T-helper 1 cell (primary cell): ENCODE results near the gene RAB8B.
"Not testable (repeated sequence)": the region's sequence is repeated elsewhere in the genome, so short reads cannot be mapped to it uniquely, and the experiment has no call there.

ENCODE experiments used
- DNase-seq, 5 donors: peaks; one replicate each; pipeline ENCODE4 v3.0.0-alpha.2; 2012 to 2020

The RAB8B gene

DNA sequence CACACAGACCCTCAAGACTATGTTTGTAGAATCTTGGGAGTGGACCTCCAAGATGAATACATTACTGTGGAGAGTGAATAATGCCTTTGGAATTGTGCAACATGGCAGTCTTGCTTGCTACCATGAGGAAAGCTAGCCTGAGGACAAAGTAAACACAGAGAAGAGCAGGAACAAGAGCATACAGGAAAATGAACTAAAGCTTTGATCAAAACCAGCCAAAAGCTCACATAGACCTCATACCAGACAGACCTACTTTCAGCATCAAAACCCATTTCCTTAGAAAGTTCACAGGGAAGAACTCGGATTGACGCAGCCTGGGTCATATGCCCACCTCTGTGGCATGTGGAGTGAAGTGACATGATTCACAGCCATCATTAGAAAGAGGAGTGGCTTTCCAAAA is 3.3 kb upstream of the RAB8B start:
- no peak for DNase-seq

DNA sequence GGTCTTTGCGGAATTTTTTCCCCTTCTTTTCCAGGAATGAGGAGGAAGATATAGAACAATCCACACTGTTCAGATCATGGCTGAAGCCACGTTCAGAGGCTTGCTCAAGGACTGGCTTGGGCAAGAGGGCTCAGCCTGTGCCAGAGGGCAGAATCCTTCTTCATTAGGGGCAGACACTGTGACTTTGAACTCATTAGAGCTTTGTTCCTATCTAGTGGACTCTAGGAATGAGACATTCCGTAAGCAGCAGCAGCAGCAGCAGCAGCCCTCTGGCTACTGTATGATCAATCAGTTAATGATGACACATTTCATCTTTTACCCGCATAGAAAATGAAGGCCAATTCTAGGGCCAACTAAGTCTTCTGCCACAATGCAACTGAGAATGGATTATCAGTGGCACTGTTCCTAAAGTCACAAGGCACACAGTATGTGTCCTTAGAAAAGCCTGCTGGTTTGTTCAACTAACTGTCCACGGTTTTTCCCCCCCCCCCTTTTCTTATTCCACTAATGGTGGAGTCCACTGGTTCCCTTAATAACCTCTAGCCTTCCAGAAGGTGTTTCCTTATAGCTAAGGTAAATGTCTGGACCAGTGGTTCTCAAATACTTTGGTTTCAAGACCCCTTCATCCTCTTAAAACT is 1.7 kb upstream of the RAB8B start:
- DNase-seq, result no peak

DNA sequence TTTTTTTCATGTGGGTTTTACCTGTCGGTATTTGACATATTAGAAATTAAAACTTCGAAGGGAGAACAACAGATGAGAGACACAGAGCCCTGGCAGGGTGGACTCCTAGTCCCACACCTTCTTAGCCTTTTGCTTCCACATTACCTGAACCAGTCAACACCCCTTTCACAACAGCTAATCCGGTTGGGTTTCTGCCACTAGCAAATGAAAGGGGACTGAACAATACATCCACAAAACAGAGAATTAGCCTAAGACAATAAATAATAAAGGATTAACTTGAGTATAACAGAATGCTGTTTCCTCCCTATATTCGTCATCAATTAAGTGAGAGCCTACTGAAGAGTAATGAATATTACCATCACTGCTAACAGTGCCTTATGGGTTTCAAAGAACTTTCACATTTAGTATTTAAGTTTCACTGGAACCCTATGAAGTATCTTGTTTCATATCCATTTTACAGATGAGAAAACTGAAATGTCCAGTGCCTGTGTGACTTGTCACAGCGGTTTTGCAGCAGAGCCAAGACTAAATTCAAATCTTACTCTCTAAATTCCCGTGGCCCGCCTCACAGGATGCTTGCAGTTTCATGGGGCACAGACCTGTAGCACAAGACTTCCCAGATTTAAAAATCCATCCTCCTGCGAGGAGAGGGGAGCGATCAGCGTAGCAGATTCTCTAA is 1.0 kb upstream of the RAB8B start:
- peak in 1 of 5 donors; percentile 43 for DNase-seq

DNA sequence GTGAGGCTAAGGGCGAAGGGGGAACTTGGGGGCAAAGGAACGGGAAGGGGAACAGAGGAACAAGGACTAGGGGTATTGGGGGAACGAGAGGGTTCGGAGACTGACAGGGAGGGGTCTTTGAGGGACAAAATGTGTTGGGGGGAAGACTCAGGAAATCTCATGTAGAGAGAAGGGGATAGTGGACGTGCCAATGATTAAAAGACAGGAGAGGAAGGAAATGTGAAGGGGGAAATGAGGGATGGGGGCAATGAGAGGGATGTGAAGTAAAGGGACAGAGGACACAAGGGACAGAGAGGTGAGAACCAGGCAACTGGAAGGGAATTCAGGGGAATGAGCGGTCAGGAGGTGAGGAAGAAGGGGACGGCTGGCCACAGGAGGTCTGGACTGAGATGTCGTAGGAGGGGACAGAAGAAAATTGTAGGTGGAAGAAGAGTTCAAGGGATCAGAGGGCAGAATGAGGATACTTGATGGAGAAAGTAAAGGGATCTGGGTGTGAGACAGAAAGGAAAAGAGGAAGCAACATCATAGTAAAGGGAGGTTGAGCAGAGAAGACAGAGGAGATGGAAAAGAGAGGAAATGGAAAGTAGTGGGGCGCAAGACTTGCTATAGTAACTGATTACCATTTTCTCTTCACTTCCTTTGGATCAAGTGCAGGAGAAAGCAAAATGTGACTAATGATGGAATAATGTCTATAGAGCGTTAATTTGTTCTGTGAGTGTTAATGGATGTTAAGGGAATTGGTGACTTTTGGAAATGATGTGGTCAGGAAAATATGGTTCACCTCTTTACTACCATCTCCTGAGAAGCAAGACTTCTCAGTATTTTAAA is 749 bp downstream of the RAB8B start:
- peak in 1 of 5 donors; percentile 29 for DNase-seq

DNA sequence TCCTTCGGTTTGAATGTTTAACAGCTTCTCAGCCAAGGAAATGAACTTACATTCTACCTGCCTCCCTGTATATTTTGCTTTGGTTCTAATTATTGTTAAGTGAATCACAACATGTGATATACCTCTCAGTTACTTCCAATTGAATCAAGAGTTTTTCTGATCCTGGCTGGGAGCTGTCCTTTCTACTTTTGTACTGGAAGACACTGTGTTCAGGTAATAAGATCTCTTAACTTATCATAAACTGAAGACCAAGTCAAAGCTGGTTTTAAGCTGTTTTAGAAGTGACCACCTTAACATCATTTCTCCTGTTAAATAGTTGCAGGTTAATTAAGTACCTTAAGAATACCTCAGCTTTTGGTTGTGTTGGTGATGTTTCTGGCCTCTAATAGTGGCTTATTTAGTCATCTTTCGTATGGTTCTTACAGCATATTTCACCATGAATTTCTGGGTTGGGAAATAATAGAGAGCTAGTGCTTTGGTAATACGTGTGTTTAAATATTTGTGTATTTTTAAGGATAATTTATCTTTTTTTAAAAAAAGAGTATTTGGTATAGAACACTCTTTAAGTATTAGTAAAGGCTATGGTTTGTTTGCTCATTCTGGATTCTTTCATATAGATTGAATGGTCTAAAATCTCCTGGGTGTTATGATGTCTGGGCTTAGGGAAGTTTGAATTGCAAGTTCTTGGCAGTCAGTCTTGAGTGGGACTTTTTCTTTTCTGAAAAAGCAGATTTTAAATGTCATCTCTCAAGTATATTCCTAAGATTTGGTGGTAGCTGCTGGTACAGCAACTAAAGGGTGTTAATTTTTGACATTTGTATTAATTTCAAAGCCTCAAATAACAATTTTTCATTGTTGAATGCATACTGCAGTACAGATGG is 1.6 kb downstream of the RAB8B start:
- no peak for DNase-seq

DNA sequence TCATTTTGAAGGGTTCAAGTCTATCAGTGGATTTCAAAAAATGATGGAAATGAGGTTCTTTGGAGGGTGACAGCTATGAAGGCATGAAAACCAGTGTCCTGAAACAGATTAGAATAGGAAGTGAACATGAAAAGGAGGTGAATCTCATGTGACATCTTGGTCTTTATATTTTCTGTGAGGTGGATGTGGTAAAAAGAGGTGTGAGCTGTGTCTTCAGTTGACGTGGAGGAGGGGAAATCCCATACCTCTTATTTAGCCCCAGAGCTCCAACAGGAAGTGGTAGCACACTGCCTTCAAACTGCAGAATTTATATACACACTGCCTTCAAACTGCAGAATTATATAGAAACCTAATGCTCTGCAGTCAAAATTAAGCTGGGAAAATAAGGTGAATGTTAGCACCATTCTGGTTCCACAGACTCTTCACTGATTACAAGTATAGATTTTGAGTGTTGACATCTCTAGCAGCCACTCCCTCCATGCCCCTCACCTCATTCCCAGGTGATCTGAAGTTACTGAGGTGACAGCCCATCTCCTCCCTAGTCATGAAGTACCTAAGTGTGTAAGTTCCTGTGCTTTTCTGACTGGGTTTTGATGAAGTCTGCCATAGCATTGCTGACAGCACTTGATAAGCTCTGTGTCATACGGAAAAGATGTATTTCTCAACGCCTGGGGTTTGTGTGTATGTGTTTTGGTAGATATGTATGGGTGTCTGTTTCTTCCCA is 2.7 kb downstream of the RAB8B start:
- peak in 4 of 5 donors; percentile 49 to 94 (median 62) for DNase-seq

DNA sequence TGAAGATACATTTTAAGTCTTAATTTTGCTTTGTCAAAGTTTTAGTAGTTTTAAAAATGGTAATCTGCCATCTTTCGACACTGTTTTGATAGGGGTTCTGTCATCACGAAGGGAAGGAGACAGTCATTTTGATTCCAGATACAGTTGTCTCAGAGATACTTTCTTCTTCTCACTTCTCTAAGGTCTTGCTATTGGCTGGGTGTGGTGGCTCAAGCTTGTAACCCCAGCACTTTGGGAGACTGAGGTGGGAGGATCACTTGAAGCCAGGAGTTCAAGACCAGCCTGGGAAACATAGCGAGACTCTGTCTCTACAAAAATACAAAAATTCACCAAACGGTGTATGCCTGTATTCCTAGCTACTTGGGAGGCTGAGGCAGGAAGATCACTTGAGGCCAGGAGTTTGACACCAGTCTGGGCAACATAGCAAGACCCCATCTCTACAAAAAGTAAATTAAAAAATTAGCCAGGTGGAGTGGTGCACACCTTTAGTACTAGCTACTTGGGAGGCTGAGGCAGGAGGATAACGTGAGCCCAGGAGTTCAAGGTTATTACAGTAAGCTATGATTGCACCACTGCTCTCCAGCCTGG is 3.3 kb downstream of the RAB8B start:
- DNase-seq, result peak in 1 of 5 donors; percentile 72

DNA sequence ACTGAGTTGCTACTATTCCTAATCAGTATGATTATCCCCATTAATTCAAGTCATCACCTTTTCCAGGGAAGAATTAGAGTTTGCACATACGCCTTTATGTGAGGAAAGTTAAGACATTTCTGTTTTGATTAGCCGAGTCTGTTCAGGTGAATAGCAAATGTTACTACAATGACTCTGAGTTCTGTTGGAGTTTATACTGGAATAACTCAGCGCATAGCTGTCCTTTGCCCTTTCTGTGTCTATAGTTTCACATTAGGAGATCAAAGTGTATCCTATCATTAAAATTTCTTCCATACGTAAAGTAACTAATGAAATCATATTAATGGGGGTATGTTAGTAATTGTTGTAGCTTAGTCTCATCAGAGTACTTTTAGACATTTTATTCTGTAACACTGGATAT is 4.9 kb downstream of the RAB8B start:
- DNase-seq, result no peak

DNA sequence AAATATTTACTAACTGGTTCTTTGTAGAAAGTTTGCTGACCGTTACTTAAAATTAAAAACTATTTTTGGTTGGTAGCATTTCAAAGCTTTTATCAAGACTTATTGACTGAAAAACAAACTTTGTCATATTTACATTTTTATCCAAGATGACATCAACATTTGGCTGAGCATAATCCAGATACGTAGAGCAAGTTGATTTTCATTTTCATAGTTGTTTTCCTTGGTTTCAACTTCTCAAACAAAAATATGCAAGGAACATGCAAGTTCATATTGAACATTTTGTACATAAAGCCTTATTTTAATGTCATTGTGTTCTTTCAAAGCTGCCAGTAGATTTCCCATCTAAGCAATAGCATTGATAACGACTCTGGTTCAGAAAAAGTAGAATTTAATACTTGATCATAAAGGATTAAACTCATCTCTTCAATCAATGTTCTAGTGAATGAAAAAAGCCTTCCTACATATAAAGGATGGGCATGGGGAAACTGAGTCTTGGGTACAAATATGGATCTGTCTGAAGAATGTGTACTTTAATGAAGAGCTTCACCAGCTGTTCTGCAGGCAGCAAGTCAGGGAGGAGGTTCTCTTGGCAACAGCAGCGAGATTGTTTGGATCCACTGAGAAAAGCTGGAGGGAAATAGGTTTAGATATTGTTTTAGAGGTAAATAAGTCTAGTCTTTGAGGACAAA is 5.6 kb downstream of the RAB8B start:
- DNase-seq, result no peak

DNA sequence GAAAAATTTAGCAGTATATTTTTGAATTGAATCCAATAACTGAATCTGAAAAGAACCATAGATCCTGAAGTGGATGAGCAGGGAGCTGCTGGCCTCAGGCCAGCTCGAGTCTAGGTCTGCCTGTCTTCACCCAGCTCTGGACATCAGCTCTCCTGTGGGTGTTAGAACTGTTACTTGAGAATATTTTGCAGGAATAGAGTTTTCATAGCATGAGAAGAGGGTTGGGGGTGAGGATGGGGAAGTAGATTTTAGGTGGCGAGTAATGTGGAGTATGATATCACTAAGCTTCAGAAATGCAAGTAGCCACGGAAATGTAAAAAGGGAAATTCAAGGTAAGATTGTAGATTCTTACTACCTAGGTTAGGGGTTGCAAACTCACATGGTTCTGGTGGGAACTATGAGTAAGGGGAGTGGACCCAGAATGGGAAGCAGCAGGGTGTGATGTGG is 6.2 kb downstream of the RAB8B start:
- DNase-seq, result no peak

DNA sequence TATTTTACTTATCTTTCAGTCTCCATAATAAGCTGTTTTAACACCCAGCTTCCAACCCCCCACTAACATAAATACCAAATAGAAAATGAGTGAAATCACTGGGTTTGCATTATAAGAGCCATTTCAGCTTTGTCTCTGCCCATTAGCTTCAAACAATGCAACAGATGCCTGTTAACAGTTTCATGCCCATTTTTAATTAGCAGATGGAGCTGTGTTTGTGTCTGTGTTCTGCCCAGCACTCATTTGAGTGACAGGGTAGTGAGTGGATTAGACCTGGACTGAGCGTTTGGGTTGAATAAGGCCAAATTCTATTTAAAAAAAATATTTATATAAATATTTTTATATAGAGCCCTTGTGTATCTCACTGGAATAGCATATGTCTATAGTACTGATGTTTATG is 7.4 kb downstream of the RAB8B start:
- no peak for DNase-seq

DNA sequence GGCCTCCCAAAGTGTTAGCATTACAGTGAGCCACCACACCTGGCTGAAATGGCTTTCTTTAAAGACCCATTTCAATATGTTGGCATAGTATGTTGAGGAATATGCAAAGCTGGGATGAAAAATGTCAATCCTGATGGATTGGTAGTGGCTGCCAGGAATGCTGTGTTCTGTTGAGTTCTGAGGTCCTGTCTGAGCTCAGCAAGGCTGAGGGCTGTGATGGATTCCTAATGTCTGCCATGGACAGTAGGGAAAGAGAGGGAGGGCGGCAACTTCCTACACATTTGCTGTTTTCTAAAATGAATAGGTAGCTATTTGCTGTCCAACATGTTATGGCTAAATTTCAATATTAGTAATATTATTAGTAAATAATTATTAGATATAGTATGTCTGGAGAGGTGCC is 8.2 kb downstream of the RAB8B start:
- no peak for DNase-seq

DNA sequence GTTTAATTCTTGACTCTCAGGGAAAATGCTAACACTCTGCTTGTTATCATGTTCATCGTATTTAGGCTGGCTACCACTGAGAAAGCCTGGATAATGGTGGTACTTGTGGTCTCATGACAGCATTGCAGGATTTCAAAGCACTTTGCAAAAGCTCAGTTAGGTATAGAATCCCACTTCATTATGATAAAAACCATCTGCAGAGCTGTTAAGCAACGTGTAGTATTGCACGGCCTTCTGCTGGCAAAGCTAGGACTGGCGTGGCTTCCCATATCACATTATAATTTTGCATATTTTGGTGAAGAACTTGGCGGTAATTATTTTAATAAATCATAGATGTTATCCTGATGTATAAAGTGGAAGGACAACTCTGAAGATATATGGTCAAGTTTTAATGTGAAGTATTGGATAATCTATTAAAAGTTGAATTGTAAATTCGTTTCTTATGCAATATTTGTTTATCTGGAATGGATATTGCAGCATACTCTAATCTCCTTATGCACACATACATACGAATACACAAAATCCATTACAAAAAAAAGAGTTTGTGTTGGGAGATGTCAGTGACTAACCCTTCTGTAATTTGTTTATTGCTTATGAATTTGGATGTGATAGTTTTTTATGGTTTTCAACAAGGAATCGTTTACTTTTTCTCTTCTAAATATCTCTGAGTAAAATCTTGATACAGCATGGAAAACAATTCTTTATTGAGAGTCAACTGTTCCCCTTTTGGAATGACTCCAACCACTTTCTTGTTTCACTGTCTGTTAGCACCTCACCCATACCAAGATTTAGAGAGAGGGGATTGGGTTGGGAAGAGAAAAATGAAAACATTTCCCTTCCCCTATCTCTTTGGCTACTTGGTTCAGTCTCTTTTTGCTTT is 9.2 kb downstream of the RAB8B start:
- DNase-seq, result no peak

DNA sequence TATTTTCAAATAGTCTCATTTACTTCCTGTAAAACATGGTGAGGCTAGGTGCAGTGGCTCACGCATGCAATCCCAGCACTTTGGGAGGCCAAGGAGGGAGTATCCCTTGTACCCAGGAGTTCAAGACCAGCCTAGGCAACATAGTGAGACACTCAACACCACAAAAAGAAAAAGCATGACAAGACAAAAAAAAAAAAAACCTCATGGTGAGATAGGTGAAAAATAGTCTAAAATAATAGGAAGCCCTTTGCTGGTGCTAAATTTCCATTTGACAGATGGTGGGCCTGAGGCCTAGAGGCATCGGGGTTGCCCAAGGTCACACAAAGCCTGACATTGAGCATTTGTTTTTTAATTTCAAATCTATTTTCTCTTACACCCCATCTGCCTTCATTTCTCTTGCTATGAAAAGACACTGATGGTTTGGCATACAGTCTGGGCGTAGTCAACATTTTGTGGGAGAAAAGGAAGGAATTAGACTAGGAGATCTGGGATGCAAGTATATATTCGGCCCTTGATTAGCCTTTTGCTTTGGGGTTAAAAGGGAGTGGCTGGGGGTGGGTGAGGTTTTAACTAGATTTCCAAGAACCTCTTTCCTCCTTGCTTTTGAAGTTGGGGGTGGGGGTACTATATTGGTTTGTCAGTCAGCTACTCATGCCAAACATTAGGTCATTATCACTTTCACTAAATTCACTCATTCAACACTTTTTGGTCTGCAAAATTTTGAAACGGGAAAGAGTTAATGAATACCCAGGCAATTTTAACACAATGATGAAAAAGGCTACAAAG is 11.3 kb downstream of the RAB8B start:
- DNase-seq, result no peak

DNA sequence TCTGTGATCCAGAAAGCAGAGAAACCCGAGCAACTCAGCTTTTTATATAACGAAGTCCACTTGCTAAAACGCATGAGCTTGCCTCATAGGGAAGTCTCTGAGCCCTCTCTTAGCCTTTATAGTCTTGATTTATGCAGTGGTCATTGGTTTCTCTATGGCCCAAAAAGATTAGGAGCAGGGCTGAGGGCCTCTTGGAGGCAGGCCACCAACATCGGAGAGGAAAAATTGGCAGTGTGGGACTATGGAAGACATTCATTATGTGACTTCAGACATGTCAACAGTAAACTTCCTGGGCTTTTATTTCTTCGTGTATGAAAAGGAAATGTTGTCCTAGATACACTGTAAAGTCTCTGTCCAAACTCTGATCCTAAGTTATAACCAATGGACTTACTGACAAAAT is 13.5 kb downstream of the RAB8B start:
- DNase-seq, result no peak

DNA sequence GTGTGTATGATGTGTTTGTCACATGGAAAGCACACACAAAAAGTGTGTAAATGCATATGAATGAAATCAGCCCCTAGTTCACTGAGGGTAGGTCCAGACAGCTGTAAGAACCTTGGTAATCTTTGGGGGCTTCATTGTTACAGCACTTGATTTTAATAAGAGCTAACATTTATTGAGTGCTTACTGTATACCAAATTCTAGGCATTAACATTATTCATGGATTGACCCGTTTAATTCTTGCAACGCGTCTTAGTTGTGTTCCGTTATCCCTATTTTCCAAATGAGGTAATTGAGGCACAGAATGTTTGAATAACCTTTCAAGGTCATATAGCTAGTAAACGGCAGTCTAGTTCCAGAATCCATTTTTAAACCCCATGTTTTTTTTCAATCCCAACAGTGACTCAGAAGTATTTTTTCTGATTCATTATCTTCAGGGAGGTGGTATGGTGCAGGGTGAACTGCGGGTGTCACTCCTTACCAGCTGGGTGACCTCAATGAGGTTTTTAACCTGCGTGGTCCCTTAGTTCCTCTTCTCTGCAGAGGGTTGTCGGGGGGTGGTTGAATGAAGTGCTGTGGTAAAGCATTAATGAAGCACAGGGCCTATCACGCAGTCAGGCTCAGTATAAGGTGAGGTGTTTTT is 14.2 kb downstream of the RAB8B start:
- DNase-seq, result peak in 2 of 5 donors; percentile 18 to 32

DNA sequence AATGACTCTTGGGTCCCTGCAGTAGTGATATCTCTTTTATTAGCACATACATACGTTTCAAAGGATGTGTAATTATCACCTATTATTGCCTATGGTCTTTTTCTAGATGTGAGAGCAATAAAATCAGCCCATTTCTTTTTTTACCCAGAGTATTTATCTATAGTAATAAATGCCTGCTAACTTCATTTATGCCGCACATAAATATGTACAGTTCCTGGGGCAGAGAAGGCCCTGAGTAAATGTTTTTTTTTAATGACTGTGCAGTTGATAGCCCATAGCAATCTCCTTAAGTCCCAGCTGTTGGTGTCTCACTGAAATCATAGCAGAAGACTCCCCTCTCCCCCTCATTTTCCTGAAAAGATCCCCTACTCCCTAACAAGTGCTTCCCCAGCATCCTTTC is 16.7 kb downstream of the RAB8B start:
- no peak for DNase-seq

DNA sequence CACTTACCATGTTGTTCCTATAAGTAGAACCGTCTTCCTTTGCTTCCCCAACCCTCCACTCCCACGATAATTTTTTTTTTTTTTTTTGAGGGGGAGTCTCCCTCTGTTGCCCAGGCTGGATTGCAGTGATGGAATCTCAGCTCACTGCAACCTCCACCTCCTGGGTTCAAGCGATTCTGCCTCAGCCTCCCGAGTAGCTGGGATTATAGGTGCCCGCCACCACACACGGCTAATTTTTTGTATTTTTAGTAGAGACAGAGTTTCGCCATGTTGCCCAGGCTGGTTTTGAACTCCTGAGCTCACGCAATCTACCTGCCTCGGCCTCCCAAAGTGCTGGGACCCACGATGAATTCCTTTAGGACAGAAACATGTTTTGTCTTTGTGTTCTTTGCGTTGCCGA is 19.4 kb downstream of the RAB8B start:
- DNase-seq, result not testable (repeated sequence)
